ENCODE data around the gene PTPRM. TPM values are rescaled to one million over a fixed set of nuclear protein-coding genes. Genes with fewer than 3 reads are reported as not detected.

PTPRM gene
- 133 TPM for total RNA-seq
- long read RNA-seq, partial matches to known transcripts, result 31 of 74 reads
- long read RNA-seq, other reads (novel, unspliced or antisense), result 43 of 74 reads

DNA sequence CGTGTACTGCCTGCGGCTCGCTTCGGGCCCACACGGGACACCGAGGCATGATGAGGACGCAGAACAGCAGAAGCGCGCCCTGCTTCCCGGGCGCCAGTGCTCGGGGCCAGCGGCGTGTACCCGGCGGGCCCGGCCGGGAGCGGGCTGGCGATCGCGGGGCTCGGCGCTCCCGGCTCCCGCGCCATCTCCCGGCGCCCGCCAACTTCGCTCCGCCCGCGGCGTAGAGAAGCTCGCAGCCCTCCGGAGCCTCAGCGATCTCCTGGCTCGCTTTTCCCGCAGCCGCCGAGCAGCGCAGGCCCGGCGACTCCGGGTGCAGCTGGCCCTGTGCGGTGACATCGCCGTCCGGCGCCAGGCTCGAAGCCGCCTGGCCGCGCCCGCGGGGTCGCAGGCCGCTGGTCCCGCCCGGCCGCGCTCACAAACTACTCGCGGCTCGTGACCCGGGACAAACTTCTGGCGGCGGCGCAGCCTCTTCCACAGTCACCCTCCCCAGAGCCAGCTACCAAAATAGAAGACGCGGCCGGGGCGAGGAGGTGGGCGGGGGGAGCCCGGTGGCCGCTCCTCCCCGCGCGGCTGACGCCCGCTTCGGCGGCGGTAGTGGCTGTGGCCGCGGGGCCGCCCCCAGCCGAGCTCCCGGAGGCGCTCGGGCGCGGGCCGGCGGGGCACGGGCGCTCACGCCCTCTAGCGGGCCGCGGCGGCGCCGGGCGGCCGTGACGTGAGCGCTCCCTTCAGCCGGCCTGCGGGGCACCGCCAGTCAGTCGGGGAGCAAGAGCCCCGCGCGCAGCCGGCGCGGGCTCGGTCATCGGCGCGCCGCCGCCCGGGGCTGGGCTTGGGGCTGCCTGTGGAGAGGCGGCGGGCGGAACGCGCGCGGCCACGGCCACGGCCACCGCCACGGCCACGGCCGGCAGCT lies at the start of gene PTPRM:
TSS of gene PTPRM (plus strand) at position 750 of the 907 bp plus-strand sequence. CDS start 503 bp downstream, outside the sequence.
- peak; percentile 95 for DNase-seq (ENCODE audit: low spot score)

DNA sequence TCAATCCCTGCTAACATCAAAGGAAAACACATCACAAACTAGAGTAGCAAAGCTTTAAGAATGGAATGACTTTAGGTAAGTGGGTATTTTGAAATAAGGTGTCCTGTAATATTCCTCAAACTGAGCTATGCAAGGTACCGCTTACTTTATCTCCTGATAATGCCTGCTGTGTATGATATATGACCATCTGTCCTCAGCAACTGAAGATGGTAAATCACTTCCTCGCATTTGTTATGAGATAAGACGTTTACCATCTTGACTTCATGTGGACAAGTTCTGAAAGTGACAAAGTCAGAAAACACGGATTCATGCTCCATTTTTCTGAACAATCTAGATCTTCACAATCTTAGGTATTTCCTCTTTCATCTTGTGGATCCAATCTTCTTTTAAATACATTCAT lies 49.3 kb upstream of the PTPRM start:
- DNase-seq (ENCODE audit: low spot score), result no peak

DNA sequence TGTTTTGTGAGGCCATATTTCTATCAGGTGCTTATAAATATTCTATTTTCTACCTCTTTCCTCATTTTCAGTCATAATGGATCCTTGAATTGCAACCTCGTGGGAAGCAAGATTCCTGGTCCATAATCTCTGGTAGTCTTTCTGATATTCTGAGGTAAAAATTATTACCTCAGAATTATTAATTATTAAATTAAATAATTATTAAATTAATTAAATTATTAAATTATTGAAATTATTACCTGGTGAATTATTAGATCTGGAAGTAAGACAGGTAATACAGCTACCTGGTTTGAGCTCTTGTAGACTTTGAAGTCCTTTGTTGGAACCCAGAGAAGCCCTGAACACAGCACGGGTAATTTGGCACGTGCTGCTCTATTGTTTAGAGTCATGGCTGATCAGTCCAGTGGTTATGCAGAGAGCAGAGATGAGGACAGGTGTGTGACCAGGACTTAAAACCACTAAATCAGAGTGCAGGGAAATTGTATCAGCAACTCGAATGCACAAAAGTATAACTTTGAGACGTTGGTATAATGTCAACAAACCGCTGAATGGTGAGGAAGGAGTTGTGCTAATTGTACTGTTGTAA lies 46.8 kb upstream of the PTPRM start:
- DNase-seq (ENCODE audit: low spot score), result no peak

DNA sequence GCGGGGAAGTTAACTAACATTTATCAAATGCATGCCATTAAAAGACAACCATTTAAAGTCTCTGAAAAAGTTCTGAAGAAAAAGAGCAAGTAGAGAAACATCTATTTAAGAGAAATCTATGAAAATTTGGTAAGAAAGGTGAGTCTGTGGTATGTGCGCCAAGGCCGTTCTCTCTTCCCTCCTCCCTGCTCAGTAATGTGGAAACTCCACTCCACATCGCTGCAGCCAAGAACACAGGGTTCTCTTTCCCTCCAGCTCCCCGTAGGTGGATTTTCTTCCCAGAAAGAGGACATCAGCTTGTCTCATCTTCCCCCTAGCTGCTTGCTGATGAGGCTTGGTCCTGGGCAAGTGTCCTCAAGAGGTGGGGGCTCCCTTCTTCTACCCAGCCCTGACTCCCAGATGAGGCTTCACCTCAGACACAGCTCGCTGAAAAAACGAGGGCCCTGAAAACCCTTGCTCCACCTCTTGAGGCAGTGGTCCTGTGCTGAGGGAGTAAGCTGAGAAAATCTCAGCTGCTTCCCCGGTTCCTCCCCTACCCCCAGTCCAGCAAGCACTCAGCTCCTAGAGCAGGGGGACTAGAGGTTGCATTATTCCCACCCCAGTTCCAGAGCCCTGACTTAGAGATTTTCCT lies 45.8 kb upstream of the PTPRM start:
- DNase-seq (ENCODE audit: low spot score), result no peak

DNA sequence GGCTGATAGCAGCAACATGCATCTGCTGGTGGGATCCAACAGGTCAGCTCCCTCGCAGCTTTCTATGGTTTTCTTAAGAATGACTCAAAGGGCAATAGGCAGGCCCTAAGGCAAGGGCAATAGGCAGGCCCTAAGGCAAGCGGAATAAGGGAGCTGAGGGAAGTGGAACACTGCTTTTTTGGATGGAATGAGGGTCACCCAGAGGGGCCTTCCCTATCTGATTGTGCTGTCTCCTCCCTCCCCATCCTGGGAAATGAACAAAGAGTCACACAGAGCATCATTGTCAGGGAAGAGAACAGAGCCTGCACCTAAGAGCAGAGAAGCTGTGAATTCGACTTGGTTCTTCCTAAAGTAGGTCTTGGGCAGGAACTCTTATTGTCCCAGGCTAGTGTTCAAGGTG lies 43.3 kb upstream of the PTPRM start:
- no peak for DNase-seq (ENCODE audit: low spot score)

DNA sequence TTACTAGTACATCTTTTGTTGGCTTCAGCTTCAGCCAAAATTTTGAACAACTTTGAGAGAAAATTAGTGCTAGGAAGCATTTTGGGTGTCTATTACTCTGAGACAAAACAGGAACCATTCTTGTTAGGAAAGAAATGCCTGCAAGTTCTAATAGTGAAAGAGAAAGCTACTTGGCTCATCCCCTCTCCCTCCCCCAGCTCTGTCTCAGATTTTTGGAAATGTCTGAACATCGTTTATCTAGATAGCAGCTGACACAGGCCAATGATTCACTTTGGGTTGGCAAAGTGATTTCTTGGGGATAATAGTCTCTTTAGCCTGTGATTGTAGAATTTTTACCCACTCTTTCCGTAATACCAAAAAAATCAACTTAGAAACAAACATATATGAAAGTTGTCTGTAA lies 42.3 kb upstream of the PTPRM start:
- no peak for DNase-seq (ENCODE audit: low spot score)

DNA sequence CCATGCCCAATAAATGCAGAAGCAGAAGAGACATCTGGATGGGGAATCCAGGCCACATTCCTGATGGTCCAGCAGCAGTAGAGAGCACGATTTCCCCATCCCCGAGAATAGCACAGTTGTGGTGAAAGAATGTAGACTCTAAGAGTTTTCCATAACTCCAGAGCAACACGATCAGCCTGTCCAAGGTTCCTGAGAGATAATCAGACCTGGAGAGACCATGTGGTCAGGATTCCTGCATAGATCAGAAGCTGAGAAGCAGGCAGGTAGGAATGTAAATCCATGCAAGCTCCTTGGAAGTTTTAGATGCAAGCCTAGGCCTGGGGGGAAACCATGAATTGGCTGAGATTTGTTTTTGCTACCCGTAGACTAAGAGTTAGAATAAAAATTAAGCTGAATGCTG lies 34.2 kb upstream of the PTPRM start:
- no peak for DNase-seq (ENCODE audit: low spot score)

DNA sequence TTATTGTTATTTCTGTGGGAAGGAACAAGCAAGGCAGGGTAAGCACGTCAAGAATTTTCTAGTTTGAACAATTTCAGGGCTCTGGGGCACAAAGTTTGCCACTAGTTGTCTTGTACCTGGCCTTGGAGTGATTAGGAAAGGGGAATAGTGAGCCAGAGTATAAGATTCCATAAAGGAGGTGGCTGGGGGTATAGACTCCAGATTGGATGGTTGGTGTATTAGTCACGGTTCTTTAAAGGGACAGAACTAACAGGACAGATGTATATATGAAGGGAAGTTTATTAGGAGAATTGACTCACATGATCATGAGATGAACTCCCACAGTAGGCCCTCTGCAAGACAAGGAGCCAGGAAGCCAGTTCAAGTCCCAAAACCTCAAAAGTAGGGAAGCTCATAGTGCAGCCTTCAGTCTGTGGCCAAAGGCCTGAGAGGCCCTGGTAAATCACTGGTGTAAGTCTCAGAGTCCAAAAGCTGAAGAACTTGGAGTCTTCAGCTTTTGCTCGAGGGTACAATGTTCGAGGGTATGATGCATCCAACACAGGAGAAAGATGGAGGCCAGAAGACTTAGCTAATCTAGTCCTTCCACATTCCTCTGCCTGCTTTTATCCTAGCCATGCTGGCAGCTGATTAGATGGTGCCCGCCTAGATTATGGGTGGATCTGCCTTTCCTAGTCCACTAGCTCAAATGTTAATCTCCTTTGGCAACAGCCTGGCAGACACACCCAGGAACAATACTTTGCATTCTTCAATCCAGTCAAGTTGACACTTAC lies 31.5 kb upstream of the PTPRM start:
- DNase-seq (ENCODE audit: low spot score), result no peak

DNA sequence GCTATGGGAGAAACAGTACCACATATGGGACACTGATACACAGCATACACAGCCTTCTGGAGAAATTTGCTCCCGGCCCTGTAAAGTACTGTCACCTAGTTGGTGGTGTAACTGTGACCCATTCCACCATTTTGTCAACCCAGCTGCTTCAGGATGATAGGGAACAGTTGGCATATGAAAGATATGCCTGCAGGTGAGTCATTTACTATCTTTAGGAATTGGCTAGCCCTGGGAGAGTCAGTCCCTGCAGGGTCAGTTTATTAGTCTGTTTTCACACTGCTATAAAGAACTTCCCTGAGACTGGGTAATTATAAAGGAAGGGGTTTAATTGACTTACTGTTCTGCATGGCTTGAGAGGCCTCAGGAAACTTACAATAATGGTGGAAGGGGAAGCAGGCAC lies 30.0 kb upstream of the PTPRM start:
- DNase-seq (ENCODE audit: low spot score), result no peak

DNA sequence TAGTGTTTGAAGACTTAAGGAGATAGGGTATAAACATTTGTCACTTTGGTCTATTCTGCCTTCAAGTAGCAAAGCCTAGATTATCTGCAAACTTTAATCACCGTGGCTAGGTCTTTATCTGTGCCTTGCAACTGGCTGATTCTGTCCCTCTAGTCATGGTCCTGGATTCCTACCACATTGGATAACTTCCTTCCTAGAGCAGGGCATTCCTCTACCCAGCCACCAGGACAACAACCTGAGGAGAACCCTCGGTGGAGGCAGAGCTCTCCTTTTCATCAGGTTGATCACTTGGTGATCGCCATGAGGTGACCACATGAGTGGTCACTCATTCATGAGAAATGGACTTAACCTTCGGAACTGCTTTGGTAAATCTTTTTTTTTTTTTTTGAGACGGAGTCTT lies 25.3 kb upstream of the PTPRM start:
- DNase-seq (ENCODE audit: low spot score), result no peak

DNA sequence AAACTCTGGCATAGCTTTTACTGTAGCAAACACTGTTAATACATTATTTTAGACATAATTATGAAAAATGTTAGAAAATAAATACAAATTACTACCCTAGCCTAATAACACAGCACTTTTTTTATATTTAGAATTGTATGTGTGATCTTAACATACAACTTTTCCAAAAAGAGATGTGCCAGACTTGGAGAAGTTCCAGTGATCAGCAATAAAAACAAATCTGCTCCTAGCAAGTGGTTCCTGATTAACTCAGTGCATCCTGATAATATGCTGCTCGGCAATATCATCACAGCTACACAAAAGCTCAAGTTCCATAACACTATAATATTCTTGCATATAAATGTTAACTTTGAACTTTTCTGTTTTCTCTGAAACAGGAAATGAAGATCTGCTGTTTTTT lies 22.4 kb upstream of the PTPRM start:
- DNase-seq (ENCODE audit: low spot score), result no peak

DNA sequence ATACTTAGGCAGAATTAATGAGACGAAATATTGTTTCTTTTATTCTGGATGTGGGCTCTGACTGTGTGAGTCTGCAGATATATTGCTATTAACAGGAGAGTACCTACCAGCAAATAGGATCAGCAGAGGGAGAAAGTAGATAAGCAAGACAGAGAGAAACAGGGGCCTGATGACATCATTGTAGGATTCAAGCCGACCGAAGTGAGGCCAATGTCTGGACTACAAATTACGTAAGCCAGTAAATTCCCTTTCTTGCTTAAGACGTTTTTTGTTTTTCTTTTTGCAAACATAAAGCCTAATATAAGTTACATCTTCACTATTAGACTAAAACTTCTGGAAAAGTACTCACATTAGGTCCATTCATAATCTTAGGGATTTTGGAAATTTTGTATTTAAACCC lies 21.4 kb upstream of the PTPRM start:
- no peak for DNase-seq (ENCODE audit: low spot score)

DNA sequence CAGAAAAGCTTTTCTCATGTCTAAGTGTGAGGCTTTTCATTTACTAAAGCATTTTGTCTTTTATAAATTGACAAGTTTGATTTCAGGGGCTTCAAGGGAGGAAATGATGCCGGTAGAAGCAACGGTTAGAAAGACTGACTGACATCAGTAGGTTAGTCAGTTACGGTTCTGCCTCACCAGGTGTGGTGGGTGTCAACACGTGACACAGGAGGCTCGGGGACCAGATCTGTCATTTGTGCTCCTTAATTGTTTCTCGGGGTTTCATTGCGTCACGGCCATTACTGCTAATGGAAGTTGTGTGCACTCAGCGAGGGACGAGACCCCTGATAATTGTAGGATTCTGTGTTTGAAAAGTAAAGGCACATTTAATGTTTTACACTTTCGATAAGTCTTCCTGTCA lies 18.9 kb upstream of the PTPRM start:
- DNase-seq (ENCODE audit: low spot score), result no peak

DNA sequence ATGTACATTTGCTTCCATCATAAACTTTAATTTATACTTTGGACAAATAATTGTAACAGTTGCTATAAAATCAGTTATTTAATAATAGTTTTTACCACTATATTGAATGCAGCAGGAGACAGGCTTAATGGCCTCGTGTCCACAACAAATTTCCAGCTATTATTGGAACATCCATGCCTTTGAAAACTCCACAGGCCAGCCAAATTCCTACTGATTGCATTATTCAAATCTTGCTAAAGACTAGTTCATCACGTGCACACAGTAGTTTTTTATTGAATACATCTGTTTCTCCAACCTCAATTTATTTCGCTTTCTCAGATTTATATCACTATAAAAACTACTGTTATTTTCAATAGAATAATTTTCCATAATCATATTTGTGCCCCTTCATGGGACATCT lies 18.4 kb upstream of the PTPRM start:
- DNase-seq (ENCODE audit: low spot score), result no peak

DNA sequence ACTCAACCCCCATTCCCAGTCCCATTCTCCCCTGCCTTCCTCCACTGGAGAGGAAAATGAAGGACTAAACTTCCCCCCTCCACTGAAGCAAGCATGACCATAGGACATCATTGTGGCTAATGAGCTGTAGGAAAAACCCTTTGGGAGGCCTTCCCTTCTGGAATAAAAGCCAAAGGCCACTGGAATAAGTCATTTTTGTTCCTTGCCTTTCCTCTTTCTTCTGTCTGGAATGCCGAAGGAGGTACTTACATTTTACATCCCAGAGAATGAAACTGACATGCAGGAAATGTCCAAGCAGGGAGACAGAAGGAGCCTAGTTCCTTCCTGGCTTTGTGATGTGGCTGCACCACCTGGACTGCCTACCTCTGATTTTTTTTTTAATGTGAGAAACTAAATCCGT lies 9.1 kb upstream of the PTPRM start:
- DNase-seq (ENCODE audit: low spot score), result no peak

DNA sequence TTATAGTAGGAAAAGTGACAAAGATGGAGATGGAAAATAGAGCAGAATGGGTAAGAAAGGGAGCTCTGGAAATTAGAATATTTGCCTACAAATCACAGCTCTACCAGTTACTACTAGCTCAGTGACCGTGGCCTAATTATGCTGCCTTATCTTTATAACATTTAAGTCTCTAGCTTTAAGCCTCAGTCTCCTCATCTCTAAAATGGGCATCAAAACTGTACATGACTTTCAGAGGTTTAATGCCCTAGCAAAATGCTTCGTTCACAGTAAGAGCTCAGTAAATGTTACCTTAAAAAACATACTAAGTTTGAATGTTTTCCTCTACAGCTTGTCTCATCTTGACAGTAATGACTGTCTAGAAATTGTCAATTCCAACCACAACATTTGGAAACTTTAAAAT lies 8.3 kb upstream of the PTPRM start:
- no peak for DNase-seq (ENCODE audit: low spot score)

DNA sequence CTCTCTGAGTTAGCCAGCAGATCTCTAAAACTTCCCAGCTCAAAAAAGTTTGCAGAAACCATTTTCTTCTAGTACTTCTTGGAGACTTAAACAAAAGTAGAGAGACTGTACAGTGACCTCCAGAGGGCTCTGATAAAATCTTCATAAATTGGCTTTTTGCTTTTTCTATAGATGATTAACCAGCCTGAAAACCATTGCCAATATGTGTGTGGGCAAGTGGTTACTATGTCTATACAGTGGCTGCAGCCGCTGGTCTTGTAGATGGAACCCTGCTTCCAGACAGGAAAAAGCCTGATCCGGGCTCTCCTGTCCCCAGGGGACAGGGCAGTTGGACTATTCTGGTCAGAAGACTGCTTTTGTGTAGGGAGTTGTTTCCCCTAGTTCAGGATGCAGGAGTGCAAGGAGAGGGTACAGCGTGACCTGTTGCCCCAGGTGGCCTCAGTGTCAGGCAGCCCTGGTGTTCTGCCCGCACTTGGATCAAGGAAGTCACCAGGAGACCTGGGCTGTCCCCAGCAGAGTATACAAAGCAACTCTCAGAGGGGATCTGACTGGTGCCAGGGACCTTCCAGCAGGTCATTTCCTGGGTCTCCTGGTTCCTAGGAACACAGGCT lies 7.3 kb upstream of the PTPRM start:
- no peak for DNase-seq (ENCODE audit: low spot score)

DNA sequence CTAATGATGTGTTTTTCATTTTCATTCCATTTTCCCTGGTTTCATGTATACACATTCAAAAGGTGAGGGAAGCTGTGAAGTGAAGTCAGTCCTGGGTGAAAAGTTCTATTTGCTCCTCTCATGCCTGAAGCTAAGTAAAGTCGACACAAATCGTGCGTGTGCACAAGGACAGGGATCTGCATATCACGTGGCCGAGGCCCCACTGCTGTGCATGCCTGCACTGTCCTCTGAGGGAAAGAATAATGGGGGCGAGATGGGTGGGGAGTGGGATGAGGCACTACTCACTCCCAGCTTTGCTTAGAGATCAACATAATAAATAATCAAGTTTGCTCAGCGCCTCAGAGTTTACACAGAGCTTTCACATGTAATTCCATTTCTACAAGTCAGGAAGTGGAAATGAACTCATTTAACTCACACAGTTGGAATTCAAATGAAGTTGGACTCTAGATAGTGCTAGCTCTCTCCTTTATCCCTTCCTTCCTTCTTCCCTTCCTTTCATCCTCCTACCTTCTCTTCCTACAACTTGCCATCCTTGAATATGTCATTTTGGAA lies 5.1 kb upstream of the PTPRM start:
- DNase-seq (ENCODE audit: low spot score), result no peak

DNA sequence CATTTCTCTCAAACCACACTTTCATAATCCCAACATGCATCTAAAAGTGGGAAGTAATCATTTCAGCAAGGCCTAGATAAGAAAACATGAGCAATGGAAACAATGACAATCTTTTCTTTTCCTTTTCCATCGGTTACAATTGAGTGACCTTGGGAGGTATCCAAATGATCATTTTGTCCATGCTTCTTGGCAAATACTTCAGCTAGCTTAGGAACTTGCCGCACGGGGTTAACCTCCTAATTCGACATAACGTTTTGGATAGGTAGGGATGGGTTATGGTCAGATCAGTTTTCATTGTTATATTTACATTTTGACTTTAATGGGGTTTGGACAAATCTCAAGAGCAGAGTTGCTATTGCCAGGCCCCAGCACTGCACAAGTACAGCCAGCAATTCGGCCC lies 4.6 kb upstream of the PTPRM start:
- DNase-seq (ENCODE audit: low spot score), result no peak

DNA sequence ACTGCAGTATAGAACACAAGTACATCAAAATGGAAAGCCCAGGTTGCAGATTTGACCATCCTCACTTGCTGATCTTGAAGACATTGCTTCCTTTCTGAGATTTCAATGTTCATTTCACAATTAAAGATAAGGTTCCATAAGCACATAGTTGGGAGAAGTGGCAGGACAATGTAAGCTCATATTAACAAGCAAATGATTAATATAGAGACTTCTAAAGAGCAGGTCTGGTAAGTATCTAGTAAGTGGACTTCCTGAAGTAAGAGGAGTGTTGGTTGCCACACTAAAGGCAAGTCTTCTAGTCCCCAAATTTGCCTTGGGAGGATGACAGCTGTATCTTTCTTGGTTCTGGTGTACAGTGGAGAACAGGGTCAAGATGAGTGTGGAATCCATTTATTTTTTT lies 1.4 kb upstream of the PTPRM start:
- no peak for DNase-seq (ENCODE audit: low spot score)

DNA sequence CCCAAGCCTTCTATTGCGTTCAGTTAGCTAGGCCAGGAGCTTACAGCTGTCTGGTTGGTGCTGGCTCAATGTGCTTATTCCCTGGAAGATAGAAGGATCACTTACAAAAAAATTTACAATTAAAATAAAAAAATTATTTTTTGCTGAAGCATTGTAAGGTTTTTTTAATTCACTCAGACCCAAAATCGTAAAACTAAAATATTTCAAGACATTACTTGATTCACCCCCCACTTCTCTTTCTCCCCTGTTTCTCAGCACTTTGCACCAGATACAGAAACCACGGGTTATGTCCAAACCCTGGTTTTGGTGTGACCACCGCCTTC lies 911 bp upstream of the PTPRM start:
- DNase-seq (ENCODE audit: low spot score), result no peak
